ENCODE data around the gene IRX6.

IRX6 gene

GRCh38 chr16:55289353-55289752 is 34.6 kb upstream of the IRX6 start:
- Histone ChIP-seq H3K9me3 (ENCODE audit: control insufficient read depth, insufficient read depth, low read length) (no peaks in the 10 kb centered on the region), H3K4me1 (ENCODE audit: control insufficient read depth, insufficient read depth, low read length) (peaks cover 15% of the 10 kb centered on the region), H3K9ac (ENCODE audit: low read depth, low read length) (no peak overlapping the region), H3K36me3 (ENCODE audit: control insufficient read depth, insufficient read depth, low read length) (no peaks in the 10 kb centered on the region), H3K27me3 (ENCODE audit: control insufficient read depth, insufficient read depth, low read length) (no peaks in the 10 kb centered on the region), H3K4me3 (ENCODE audit: low read depth, low read length) (no peak overlapping the region), H3K27ac (ENCODE audit: low read depth, low read length) (no peak overlapping the region)

DNA sequence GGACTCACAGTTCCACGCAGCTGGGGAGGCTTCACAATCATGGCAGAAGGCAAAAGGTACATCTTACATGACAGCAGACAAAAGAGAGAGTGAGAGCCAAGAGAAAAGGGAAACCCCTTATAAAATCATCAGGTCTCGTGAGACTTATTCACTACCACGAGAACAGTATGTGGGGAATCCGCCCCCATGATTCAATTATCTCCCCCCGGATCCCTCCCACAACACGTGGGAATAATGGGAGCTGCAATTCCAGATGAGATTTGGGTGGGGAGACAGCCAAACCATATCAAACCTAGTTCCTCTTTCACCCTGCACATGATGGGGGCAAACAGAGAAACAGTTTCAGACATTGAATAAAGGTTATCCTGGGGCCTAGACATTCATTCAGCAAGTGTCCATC is 32.2 kb upstream of the IRX6 start:
- Histone ChIP-seq H3K4me3 (ENCODE audit: low read depth, low read length) (no peak overlapping the region), H3K27me3 (ENCODE audit: control insufficient read depth, insufficient read depth, low read length) (no peaks in the 10 kb centered on the region), H3K9ac (ENCODE audit: low read depth, low read length) (no peak overlapping the region), H3K4me1 (ENCODE audit: control insufficient read depth, insufficient read depth, low read length) (peaks cover 15% of the 10 kb centered on the region), H3K36me3 (ENCODE audit: control insufficient read depth, insufficient read depth, low read length) (no peaks in the 10 kb centered on the region), H3K9me3 (ENCODE audit: control insufficient read depth, insufficient read depth, low read length) (no peaks in the 10 kb centered on the region), H3K27ac (ENCODE audit: low read depth, low read length) (no peak overlapping the region)

DNA sequence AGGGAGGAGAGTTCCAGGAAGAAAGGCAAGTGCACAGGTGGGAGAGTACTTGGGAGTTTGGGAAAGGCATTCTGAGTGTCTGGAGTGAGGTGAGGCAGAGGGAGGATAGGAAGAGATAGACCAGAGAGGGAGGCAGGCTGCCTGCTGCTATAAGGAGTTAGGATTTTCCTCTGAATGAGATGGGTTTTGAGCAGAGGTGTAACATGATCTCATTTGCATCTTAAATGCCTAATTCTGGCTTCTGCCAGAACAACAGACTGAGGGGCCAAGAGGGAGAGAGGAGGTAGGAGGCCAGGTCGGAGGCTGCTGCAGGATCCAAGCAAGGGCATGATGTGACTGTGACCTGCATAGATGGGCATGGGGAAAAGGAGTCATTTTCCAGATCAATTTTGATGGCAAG is 31.5 kb upstream of the IRX6 start:
- no peaks in the 10 kb centered on the region for H3K27me3 ChIP-seq (ENCODE audit: control insufficient read depth, insufficient read depth, low read length)
- 0 out of 2 replicates have a peak overlapping the region, but pooled peaks have one; percentile 22 for H3K4me3 ChIP-seq (ENCODE audit: low read depth, low read length)
- H3K4me1 ChIP-seq (ENCODE audit: control insufficient read depth, insufficient read depth, low read length), result peaks cover 19% of the 10 kb centered on the region
- H3K9ac ChIP-seq (ENCODE audit: low read depth, low read length), result no peak overlapping the region
- H3K27ac ChIP-seq (ENCODE audit: low read depth, low read length), result no peak overlapping the region
- H3K9me3 ChIP-seq (ENCODE audit: control insufficient read depth, insufficient read depth, low read length), result no peaks in the 10 kb centered on the region
- no peaks in the 10 kb centered on the region for H3K36me3 ChIP-seq (ENCODE audit: control insufficient read depth, insufficient read depth, low read length)

GRCh38 chr16:55294129-55294528 is 29.9 kb upstream of the IRX6 start:
- Histone ChIP-seq H3K27me3 (ENCODE audit: control insufficient read depth, insufficient read depth, low read length) (no peaks in the 10 kb centered on the region), H3K36me3 (ENCODE audit: control insufficient read depth, insufficient read depth, low read length) (no peaks in the 10 kb centered on the region), H3K27ac (ENCODE audit: low read depth, low read length) (no peak overlapping the region), H3K4me3 (ENCODE audit: low read depth, low read length) (no peak overlapping the region), H3K9ac (ENCODE audit: low read depth, low read length) (no peak overlapping the region), H3K4me1 (ENCODE audit: control insufficient read depth, insufficient read depth, low read length) (peaks cover 19% of the 10 kb centered on the region), H3K9me3 (ENCODE audit: control insufficient read depth, insufficient read depth, low read length) (no peaks in the 10 kb centered on the region)

DNA sequence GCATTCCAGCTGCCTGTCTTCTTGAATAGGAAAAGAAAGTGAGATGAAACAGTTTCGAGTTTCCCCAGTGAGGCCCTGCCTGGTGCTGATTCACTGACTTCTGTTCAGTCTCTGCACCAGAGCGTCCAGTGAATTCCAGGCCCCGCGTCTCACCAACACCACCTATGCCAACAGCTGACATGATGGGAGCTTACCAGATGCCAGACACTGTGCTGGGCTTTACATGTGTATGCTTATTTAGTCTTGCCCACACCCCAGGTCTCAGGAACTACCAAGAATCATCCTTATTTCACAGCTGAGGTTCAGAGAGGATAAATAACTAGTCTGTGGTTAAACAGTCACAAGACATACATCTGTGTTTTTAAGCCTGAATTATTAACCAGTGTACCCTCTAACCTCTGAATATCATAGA is 29.1 kb upstream of the IRX6 start:
- Histone ChIP-seq H3K9ac (ENCODE audit: low read depth, low read length) (no peak overlapping the region), H3K27ac (ENCODE audit: low read depth, low read length) (no peak overlapping the region)

GRCh38 chr16:55297062-55297909 is 26.7 kb upstream of the IRX6 start:
- Histone ChIP-seq H3K36me3 (ENCODE audit: control insufficient read depth, insufficient read depth, low read length) (no peaks in the 10 kb centered on the region), H3K27ac (ENCODE audit: low read depth, low read length) (no peak overlapping the region), H3K27me3 (ENCODE audit: control insufficient read depth, insufficient read depth, low read length) (no peaks in the 10 kb centered on the region), H3K9me3 (ENCODE audit: control insufficient read depth, insufficient read depth, low read length) (no peaks in the 10 kb centered on the region), H3K9ac (ENCODE audit: low read depth, low read length) (no peak overlapping the region), H3K4me1 (ENCODE audit: control insufficient read depth, insufficient read depth, low read length) (peaks cover 14% of the 10 kb centered on the region), H3K4me3 (ENCODE audit: low read depth, low read length) (0 out of 2 replicates have a peak overlapping the region, but pooled peaks have one; percentile 3)

More for the DNA sequence above, 29.1 kb upstream of the IRX6 start:
- H3K9me3 ChIP-seq (ENCODE audit: control insufficient read depth, insufficient read depth, low read length), result no peaks in the 10 kb centered on the region
- no peaks in the 10 kb centered on the region for H3K27me3 ChIP-seq (ENCODE audit: control insufficient read depth, insufficient read depth, low read length)
- H3K4me3 ChIP-seq (ENCODE audit: low read depth, low read length), result no peak overlapping the region
- peaks cover 19% of the 10 kb centered on the region for H3K4me1 ChIP-seq (ENCODE audit: control insufficient read depth, insufficient read depth, low read length)
- no peaks in the 10 kb centered on the region for H3K36me3 ChIP-seq (ENCODE audit: control insufficient read depth, insufficient read depth, low read length)

DNA sequence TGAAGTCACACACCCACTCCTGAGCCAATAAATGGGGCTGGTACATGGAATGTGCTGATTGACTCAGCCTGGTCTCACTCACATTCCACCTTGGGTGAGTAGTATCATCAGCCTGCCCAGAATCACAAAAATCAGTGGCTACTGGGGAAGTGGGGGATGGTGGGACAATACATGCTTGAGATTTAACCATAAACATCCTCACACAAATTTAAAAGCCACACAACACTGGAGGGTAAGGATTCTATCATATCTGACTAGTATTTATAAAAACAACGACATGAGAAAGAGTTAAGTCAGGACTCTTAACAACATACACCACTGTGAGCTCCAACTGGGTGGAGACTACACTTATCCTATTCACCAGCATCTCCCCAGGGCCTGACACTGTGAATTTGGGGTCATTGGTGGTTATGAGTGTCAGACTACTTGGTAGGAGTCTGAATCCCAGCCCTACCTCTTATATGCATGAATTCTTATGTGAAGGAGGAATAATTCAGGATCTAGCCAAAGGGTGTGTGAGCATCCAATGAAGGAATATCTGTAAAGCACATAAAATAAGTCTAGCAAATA is 26.0 kb upstream of the IRX6 start:
- H3K27me3 ChIP-seq (ENCODE audit: control insufficient read depth, insufficient read depth, low read length), result no peaks in the 10 kb centered on the region

GRCh38 chr16:55301385-55302008 is 22.5 kb upstream of the IRX6 start:
- Histone ChIP-seq H3K36me3 (ENCODE audit: control insufficient read depth, insufficient read depth, low read length) (no peaks in the 10 kb centered on the region), H3K27ac (ENCODE audit: low read depth, low read length) (no peak overlapping the region), H3K27me3 (ENCODE audit: control insufficient read depth, insufficient read depth, low read length) (peaks cover 5% of the 10 kb centered on the region; the same call in 1 of the 2 replicates), H3K9ac (ENCODE audit: low read depth, low read length) (no peak overlapping the region), H3K4me1 (ENCODE audit: control insufficient read depth, insufficient read depth, low read length) (peaks cover 10% of the 10 kb centered on the region), H3K4me3 (ENCODE audit: low read depth, low read length) (no peak overlapping the region), H3K9me3 (ENCODE audit: control insufficient read depth, insufficient read depth, low read length) (no peaks in the 10 kb centered on the region)

More for the DNA sequence above, 26.0 kb upstream of the IRX6 start:
- H3K4me1 ChIP-seq (ENCODE audit: control insufficient read depth, insufficient read depth, low read length), result peaks cover 12% of the 10 kb centered on the region
- H3K9me3 ChIP-seq (ENCODE audit: control insufficient read depth, insufficient read depth, low read length), result no peaks in the 10 kb centered on the region
- H3K36me3 ChIP-seq (ENCODE audit: control insufficient read depth, insufficient read depth, low read length), result no peaks in the 10 kb centered on the region
- H3K9ac ChIP-seq (ENCODE audit: low read depth, low read length), result no peak overlapping the region
- no peak overlapping the region for H3K4me3 ChIP-seq (ENCODE audit: low read depth, low read length)
- no peak overlapping the region for H3K27ac ChIP-seq (ENCODE audit: low read depth, low read length)

GRCh38 chr16:55302635-55303034 is 21.4 kb upstream of the IRX6 start:
- Histone ChIP-seq H3K9ac (ENCODE audit: low read depth, low read length) (no peak overlapping the region), H3K27me3 (ENCODE audit: control insufficient read depth, insufficient read depth, low read length) (peaks cover 5% of the 10 kb centered on the region; the same call in 1 of the 2 replicates), H3K9me3 (ENCODE audit: control insufficient read depth, insufficient read depth, low read length) (no peaks in the 10 kb centered on the region), H3K36me3 (ENCODE audit: control insufficient read depth, insufficient read depth, low read length) (no peaks in the 10 kb centered on the region), H3K4me1 (ENCODE audit: control insufficient read depth, insufficient read depth, low read length) (peaks cover 5% of the 10 kb centered on the region), H3K27ac (ENCODE audit: low read depth, low read length) (no peak overlapping the region), H3K4me3 (ENCODE audit: low read depth, low read length) (no peak overlapping the region)

DNA sequence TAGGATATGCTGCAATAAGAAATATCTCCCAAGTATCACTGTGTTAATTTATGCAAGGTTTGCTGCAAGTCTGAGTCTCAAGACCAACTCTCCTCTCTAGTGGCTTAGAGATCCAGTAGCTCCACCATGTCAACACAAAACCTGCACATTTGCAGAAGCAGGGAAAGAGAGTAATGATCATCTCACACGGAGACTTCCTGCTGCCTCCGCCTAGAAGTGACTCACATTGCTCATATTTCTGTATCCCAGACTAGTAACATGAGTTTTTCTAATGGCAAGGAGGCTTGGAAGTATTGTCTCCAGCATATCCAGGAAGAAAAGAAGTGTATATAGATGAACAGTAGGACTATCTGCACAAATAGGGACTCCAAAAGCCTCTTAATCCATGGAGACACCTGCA is 15.0 kb upstream of the IRX6 start:
- Histone ChIP-seq H3K27ac (ENCODE audit: low read depth, low read length) (no peak overlapping the region), H3K9ac (ENCODE audit: low read depth, low read length) (no peak overlapping the region), H3K4me1 (ENCODE audit: control insufficient read depth, insufficient read depth, low read length) (0 out of 2 replicates have a peak, but pooled peaks cover 4% of the 10 kb centered on the region), H3K9me3 (ENCODE audit: control insufficient read depth, insufficient read depth, low read length) (no peaks in the 10 kb centered on the region), H3K36me3 (ENCODE audit: control insufficient read depth, insufficient read depth, low read length) (no peaks in the 10 kb centered on the region), H3K27me3 (ENCODE audit: control insufficient read depth, insufficient read depth, low read length) (peaks cover 3% of the 10 kb centered on the region; the same call in 1 of the 2 replicates), H3K4me3 (ENCODE audit: low read depth, low read length) (no peak overlapping the region)

DNA sequence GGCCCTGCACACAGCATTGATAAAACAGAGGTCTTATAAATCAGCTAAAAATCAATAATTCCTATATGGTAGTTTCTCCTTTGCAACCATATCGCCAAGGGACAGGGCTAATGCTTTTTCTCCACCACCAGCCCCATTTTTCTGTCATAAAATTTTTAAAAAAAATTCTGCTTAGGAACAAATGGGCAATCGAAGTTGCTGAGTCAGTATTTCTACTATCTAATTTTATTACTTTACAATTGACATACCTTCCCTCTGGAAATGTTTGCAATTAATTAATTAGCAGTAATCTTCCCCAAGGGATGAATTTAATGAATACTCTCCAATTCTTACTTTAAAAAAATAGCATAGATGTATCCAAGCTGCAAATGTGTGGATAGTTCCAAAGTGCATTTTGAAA is 1.7 kb upstream of the IRX6 start:
- no peaks in the 10 kb centered on the region for H3K9me3 ChIP-seq (ENCODE audit: control insufficient read depth, insufficient read depth, low read length)
- no peak overlapping the region for H3K4me3 ChIP-seq (ENCODE audit: low read depth, low read length)
- H3K36me3 ChIP-seq (ENCODE audit: control insufficient read depth, insufficient read depth, low read length), result no peaks in the 10 kb centered on the region
- H3K9ac ChIP-seq (ENCODE audit: low read depth, low read length), result no peak overlapping the region
- H3K27me3 ChIP-seq (ENCODE audit: control insufficient read depth, insufficient read depth, low read length), result peaks cover 81% of the 10 kb centered on the region
- H3K4me1 ChIP-seq (ENCODE audit: control insufficient read depth, insufficient read depth, low read length), result peaks cover 9% of the 10 kb centered on the region; the same call in 1 of the 2 replicates
- H3K27ac ChIP-seq (ENCODE audit: low read depth, low read length), result no peak overlapping the region
